Peyer's patch (tissue), 4 donors: ENCODE results near the gene MSH4.

ENCODE experiments used
- CTCF ChIP-seq, 6 experiments: fragments of 450-650 bp in 4 of 6; fragments of 200-600 bp in 2 of 6; sonication (generic) in 1 of 6; IDR thresholded peaks; one replicate each; pipeline ENCODE4 v1.5.1; 2017 to 2019; ENCODE audit warnings: antibody characterized with exemption in 6 of 6, mild to moderate bottlenecking in 3 of 6, moderate library complexity in 1 of 6
- POLR2A ChIP-seq, 2 donors: fragments of 450-650 bp; IDR thresholded peaks; one replicate each; pipeline ENCODE4 v1.5.1; 2017; ENCODE audit warnings: antibody characterized with exemption in 2 of 2, mild to moderate bottlenecking in 2 of 2, moderate library complexity in 2 of 2

GRCh38 chr1:75785983-75786853 is 10.5 kb upstream of the MSH4 start, which contains the start of gene RABGGTB:
- TF ChIP-seq POLR2A (IDR thresholded peaks at IDR 0.05) (peak; percentile 80 to 83), CTCF (IDR thresholded peaks at IDR 0.05) (no peak)
